GOT3 (cell line): Measurements from ENCODE around the gene KDM4B.
"Not testable (repeated sequence)": the region's sequence is repeated elsewhere in the genome, so short reads cannot be mapped to it uniquely, and the experiment has no call there.

ENCODE experiments used
- DNase-seq: peaks from one replicate; lab custom pipeline; 2025; ENCODE audit warnings: mixed read lengths; lab: John Stamatoyannopoulos, UW

Gene KDM4B

GRCh38 chr19:5177745-5178450, 209.0 kb downstream of the KDM4B start:
- no peak for DNase-seq

DNA sequence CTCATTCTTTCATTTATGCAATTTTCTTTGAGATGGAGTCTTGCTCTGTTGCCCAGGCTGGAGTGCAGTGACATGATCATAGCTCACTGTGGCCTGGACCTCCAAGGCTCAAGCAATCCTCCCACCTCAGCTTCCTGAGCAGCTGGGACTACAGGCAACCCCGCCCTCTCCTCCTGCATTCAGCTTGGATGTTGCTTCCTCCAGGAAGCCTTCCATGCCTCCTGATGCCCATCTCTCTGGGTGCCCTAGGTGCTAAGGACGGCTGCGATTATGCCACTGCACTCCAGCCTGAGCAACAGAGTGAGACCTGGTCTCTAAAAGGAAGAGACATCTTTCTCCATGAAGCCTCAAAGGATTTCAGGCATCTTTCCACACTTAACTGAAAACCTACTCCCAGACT, 209.9 kb downstream of the KDM4B start:
- no peak for DNase-seq

DNA sequence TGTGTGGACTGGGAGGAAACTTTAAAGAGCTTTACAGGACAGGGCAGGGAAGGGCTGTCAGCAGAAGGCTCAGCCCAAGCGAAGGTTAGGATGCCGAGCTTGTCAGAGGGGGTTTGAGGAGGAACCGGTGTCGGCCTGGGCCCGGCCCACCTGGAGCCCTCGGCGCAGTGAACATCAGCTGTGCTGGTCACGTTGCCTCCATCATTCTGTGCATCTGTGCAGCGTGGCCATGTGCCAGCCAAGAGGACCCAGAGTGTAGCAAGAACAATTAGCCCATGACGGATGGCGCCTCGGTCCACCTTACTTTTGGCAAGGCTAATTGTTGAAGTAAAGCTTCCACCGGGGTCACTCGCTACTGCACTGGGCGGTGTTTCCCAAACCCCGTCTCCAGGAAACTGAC, 210.3 kb downstream of the KDM4B start:
- DNase-seq, result no peak

- DNase-seq, result no peak
These were observed 212.4 kb downstream of the KDM4B start for GRCh38 chr19:5181329-5181728.

DNA sequence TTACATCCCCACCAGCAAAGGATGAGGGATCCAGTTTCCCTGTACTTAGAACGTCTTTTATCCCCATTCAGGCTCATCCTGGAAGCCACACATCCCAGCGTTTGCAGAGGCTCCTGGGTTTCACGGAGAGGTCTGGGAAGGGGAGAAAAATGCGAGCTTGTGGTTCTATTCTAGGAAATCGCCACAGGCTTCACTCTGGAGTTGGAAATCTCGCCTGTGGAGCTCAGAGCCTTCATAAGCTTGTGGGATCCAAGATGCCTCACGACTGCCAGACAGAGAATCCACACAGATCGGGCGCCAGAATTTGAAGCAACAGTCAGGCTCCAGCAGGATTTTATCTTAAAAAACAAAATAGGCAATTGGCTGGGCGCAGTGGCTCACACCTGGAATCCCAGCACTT, 213.8 kb downstream of the KDM4B start:
- no peak for DNase-seq

- DNase-seq, result no peak
These were observed 214.7 kb downstream of the KDM4B start for GRCh38 chr19:5183616-5184015.

GRCh38 chr19:5184930-5185329, 216.0 kb downstream of the KDM4B start:
- DNase-seq, result no peak

DNA sequence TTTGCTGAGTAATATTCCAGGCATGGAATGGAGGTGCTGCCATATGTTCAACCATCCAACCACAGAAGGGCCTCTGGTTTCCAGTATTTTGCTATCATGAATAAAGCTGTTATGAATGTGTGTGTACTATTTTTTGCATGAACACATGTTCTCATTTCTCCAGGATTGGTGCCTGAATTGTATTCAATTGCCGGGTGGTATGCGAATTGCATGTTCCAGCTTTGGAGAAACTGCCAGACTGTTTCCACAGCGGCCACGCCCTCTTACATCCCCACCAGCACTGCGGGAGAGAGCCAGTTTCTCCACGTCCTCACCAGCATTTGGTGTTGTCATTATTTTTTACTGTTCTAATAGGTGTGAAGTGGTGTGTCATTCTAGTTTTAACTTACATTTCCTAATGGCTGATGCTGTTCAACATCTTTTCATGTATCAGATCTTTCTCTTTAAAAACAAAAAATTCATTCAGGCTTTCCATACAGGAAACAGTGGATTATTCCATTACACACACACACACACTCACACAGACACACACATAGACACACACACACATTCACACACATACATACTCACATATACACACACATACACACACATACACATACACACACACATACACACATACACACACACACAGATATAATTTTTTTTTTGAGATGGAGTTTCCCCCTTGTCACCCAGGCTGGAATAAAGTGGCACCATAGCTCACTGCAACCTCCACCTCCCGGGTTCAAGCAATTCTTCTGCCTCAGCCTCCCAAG, 217.6 kb downstream of the KDM4B start:
- no peak for DNase-seq

DNA sequence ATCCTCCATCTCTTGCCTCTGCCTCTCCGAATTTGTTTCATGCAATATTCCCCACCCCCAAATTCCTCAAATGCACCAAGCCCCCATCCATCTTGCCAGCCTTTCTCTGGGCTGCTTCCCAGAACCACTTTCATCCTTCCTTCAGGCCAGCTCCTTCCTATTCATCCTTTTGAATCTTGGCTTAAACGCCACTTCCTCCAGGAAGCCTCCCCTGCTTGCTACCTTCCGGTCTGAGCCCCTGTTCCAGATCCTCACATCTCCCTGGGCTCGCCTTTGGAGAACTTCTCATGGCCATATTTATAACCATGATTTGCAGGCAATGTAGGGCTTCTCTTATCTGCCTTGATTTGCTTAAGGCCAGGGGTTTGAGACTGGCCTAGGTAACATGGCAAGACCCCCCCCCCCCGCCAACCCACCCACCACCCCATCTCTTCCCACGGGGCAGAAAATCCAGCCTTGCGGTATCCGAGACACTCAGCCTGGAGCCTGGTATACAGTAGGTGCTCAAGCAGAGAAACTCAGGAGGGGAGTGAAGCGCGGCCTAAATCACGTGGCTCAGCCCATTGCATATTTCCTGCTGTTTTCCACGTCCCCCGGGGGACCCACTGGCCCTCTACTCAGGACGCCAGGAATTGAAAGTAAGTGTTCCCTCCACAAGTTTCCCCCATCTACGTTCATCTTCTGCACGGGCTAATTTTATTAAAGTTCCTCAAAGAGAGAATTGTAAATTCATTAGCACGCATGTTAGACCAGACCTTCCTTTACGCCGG, 219.8 kb downstream of the KDM4B start:
- DNase-seq, result no peak

DNA sequence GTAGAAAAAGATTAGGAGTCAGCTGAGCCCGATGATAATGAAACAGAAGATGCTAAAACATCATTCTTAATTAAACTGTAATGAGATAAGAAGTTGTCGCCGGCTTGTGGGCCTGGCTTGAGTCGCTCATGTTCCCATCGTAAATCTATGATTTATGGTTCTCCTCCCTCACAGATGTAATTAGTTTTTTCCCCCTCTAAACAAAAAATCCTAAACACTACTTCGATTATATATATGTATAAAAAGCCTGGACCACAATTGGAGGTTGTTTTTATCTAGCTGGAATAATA, 220.3 kb downstream of the KDM4B start:
- DNase-seq, result no peak

DNA sequence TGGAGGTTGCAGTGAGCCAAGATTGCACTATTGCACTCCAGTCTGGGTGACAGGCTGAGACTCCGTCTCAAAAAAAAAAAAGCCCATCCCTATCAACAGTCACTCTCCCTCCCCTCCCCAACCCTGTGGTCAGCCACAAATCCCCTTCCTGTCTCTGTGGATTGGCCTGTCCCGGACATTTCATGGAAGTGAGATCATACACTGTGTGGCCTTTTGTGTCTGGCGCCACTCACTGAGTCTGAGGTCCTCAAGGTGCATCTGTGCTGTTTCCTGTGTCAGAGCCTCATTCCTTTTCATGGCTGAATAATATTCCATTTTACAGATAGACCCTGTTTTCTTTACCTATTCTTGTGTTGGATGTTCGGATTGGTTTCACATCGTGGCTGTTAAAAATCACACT, 222.2 kb downstream of the KDM4B start:
- no peak for DNase-seq

DNA sequence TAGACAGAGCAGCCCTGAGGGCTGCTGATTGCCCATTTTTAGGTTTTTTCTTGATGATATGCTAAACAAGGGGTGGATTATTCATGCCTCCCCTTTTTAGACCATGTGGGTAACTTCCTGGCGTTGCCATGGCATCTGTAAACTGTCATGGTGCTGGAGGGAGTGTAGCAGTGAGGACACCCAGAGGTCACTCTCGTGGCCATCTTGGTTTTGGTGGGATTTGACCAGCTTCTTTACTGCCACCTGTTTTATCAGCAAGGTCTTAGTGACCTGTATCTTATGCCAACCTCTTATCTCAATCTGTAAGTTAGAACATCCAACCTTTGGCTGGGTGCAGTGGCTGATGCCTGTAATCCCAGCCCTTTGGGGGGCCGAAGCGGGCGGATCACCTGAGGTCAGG, 223.7 kb downstream of the KDM4B start:
- no peak for DNase-seq

GRCh38 chr19:5193192-5193591, 224.3 kb downstream of the KDM4B start:
- DNase-seq, result no peak

DNA sequence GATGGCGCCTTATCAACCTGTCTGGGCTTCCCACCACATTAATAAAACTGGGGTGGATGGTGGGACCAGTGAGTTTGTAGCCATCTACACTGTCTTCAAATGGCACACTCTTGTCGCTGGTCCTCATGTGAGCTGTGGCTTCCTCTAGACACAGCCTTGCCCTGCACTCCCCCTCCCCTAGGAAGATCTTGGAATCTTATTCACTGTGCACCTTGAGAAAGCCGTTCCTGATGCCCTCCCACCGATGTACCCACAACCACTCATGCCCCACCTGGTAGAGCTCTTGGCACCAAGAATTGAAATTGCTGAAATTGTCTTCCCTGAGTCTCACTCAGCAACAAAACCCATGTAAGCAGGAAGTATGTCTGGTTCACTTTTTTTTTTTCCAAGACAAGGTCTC, 225.7 kb downstream of the KDM4B start:
- DNase-seq, result no peak

GRCh38 chr19:5195587-5195986, 226.7 kb downstream of the KDM4B start:
- DNase-seq, result not testable (repeated sequence)

DNA sequence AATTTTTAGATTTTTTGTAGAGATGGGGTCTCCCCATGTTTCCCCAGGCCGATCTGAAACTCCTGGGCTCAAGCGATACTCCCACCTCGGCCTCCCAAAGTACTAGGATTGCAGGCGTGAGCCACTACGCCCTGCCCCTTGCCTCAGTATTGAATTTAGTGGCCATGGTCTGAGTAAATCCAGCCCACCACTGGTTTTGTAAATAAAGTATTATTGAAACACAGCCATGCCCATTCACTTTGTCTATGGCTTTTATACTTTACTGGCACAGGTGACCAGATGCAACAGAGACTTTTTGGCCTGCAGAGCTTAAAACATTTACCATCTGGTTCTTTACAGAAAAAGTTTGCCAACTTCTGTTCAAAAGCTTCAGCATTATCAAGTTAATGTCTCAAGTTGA, 227.9 kb downstream of the KDM4B start:
- no peak for DNase-seq

DNA sequence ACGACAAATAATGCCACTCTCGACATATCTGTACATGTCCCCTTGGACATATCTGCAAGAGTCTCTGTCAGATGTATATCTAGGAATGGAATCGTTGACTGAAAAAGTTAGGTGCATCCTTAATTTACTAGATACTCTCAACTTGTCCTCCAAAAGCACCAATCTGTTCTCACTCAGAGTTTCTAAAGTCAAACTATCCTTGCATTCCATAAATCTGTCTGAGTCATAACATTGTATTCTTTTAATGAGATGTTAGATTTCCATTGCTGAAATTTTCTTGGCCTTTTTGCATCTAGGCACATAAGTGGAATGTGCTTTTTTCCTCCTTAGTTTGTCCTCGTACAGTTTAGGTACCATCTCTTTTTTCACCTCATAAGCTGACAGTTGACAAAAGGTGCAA, 231.9 kb downstream of the KDM4B start:
- no peak for DNase-seq

- no peak for DNase-seq
These were observed 233.6 kb downstream of the KDM4B start for GRCh38 chr19:5202553-5202952.
